Astrocyte (in vitro differentiated cells and primary cell): Measurements from ENCODE around the gene DNAJB6. TPM values are rescaled to one million over a fixed set of nuclear protein-coding genes. Genes with fewer than 3 reads are reported as not detected.

Source experiments
- DNase-seq: peaks from one replicate; pipeline ENCODE4 v3.0.0-alpha.2; 2010; ENCODE audit warnings: low read depth
- FAIRE-seq: peaks from 2 replicates; lab custom pipeline; 2011; peaks lifted over from hg19 to GRCh38; lab: Jason Lieb, UNC
- H2AFZ ChIP-seq: 2 replicates; pipeline ENCODE4 v1.6.0; 2012; ENCODE audit warnings: low read depth, low read length, inconsistent platforms
- H3K27ac ChIP-seq: 2 replicates; pipeline ENCODE4 v1.5.1; 2011; ENCODE audit warnings: low read depth, low read length, inconsistent platforms
- H3K27me3 ChIP-seq: 2 replicates; pipeline ENCODE4 v1.6.0; 2011; ENCODE audit warnings: low read length, inconsistent platforms; ENCODE audit not compliant: insufficient read depth
- H3K36me3 ChIP-seq: 2 replicates; pipeline ENCODE4 v1.5.1; 2011; ENCODE audit warnings: low read length, inconsistent platforms; ENCODE audit not compliant: insufficient read depth
- H3K4me1 ChIP-seq: 2 replicates; pipeline ENCODE4 v1.5.1; 2011; ENCODE audit warnings: low read length, inconsistent platforms; ENCODE audit not compliant: insufficient read depth
- H3K4me2 ChIP-seq: 2 replicates; pipeline ENCODE4 v1.6.0; 2012; ENCODE audit warnings: low read length, inconsistent platforms
- H3K4me3 ChIP-seq: 2 replicates; pipeline ENCODE4 v1.5.1; 2011; ENCODE audit warnings: low read depth, mild to moderate bottlenecking, low read length, inconsistent platforms; ENCODE audit not compliant: insufficient read depth
- H3K79me2 ChIP-seq: 2 replicates; pipeline ENCODE4 v1.6.0; 2012; ENCODE audit warnings: mild to moderate bottlenecking, low read length, inconsistent platforms; ENCODE audit not compliant: insufficient read depth
- H3K9ac ChIP-seq: 2 replicates; pipeline ENCODE4 v1.6.0; 2012; ENCODE audit warnings: mild to moderate bottlenecking, low read length, inconsistent platforms
- H3K9me3 ChIP-seq: 2 replicates; pipeline ENCODE4 v1.5.1; 2012; ENCODE audit warnings: low read depth, mild to moderate bottlenecking, low read length, inconsistent platforms; ENCODE audit not compliant: insufficient read depth
- H4K20me1 ChIP-seq: 2 replicates; pipeline ENCODE4 v1.6.0; 2012; ENCODE audit warnings: low read length, inconsistent platforms; ENCODE audit not compliant: insufficient read depth
- H3K27ac Mint-ChIP-seq: one replicate; pipeline ENCODE4 v1.8.0; 2021; ENCODE audit warnings: mild to moderate bottlenecking, mixed read lengths; ENCODE audit not compliant: unreplicated experiment
- H3K27me3 Mint-ChIP-seq: one replicate; pipeline ENCODE4 v1.8.0; 2021; ENCODE audit warnings: low read depth, mixed read lengths; ENCODE audit not compliant: unreplicated experiment
- H3K36me3 Mint-ChIP-seq: one replicate; pipeline ENCODE4 v1.8.0; 2021; ENCODE audit warnings: low read depth, mixed read lengths; ENCODE audit not compliant: unreplicated experiment
- H3K4me1 Mint-ChIP-seq: one replicate; pipeline ENCODE4 v1.8.0; 2021; ENCODE audit warnings: low read depth, mixed read lengths; ENCODE audit not compliant: unreplicated experiment
- H3K4me3 Mint-ChIP-seq: one replicate; pipeline ENCODE4 v1.8.0; 2021; ENCODE audit warnings: mild to moderate bottlenecking, moderate library complexity, mixed read lengths; ENCODE audit not compliant: unreplicated experiment
- H3K9me3 Mint-ChIP-seq: one replicate; pipeline ENCODE4 v1.8.0; 2021; ENCODE audit warnings: mild to moderate bottlenecking, mixed read lengths; ENCODE audit not compliant: unreplicated experiment
- EZH2 ChIP-seq: IDR thresholded peaks from 2 replicates; pipeline ENCODE4 v1.6.1; 2012; ENCODE audit warnings: mild to moderate bottlenecking, low read length, inconsistent platforms; ENCODE audit not compliant: insufficient read depth
- total RNA-seq: library from RNA; stranded (reverse); gene quantifications from 2 replicates; pipeline ENCODE4 v1.2.1, GENCODE V29; 2021
- TF ChIP-seq, protein P1 (sequence below): IDR thresholded peaks from 2 replicates; pipeline ENCODE4 v1.5.1; 2011; ENCODE audit warnings: low read depth, mild to moderate bottlenecking, inconsistent platforms, low read length, moderate library complexity; ENCODE audit not compliant: insufficient read depth

DNAJB6 gene
- total RNA-seq, 1 donor from 2014 or later: 179 TPM

DNA sequence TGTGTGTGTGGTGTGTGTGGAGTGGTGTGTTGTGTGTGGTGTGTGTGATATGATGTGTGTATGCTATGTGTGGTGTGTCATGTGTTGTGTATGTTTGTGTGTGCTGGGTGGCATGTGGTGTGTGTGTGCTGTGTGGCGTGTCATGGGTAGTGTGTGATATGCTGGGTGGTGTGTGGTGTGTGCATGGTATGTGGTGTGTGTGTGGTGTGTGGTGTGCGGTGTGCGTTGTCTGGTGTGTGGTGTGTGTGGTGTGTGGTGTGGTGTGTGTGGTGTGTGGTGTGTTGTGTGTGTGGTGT lies 37.5 kb upstream of the DNAJB6 start:
- no peak for TF ChIP-seq EZH2
- TF ChIP-seq, protein P1, sequence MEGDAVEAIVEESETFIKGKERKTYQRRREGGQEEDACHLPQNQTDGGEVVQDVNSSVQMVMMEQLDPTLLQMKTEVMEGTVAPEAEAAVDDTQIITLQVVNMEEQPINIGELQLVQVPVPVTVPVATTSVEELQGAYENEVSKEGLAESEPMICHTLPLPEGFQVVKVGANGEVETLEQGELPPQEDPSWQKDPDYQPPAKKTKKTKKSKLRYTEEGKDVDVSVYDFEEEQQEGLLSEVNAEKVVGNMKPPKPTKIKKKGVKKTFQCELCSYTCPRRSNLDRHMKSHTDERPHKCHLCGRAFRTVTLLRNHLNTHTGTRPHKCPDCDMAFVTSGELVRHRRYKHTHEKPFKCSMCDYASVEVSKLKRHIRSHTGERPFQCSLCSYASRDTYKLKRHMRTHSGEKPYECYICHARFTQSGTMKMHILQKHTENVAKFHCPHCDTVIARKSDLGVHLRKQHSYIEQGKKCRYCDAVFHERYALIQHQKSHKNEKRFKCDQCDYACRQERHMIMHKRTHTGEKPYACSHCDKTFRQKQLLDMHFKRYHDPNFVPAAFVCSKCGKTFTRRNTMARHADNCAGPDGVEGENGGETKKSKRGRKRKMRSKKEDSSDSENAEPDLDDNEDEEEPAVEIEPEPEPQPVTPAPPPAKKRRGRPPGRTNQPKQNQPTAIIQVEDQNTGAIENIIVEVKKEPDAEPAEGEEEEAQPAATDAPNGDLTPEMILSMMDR: no peak
- Mint-ChIP-seq H3K4me3 (no peak overlapping the region), H3K27ac (no peak overlapping the region)

DNA sequence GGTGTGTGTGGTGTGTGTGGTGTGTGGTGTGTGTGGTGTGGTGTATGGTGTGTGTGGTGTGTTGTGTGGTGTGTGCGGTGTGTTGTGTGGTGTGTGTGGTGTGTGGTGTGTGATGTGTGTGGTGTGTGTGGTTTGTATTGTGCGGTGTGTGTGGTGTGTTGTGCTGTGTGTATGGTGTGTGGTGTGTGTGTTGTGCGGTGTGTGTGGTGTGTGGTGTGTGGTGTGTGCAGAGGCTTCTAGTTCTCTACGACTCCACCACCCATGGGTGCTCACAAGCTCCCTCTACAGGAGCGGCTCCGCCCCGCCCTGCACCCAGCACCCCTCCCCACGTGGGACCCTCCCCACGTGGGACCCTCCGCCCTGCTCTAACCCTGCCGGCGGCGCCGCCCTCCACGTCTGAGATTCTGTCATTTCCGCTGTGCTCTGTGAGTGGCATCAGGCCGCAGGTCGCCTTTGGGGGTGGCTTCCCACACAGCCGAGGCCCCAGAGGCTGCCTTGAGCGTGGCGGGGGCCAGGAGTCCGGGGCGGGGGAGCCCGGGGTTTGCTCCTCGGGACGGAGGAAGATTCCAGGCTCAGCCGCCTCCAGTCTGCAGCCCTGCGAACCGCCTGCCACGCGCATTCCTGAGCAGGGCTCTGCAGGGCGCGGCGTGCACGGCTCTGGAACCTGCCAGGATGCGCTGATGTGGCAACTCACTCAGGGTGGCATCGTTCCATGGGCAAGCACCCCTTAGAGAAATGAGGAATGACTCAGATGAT lies 37.0 kb upstream of the DNAJB6 start:
- Mint-ChIP-seq H3K36me3 (peaks cover 3% of the 10 kb centered on the region), H3K4me3 (no peak overlapping the region), H3K4me1 (peaks cover 4% of the 10 kb centered on the region), H3K27me3 (peaks cover 2% of the 10 kb centered on the region), H3K9me3 (peaks cover 3% of the 10 kb centered on the region), H3K27ac (no peak overlapping the region)
- peaks cover 2% of the 10 kb centered on the region for H3K9me3 ChIP-seq
- no peaks in the 10 kb centered on the region for H3K36me3 ChIP-seq
- no peak overlapping the region for H3K4me3 ChIP-seq
- H3K4me2 ChIP-seq: no peak overlapping the region
- H2AFZ ChIP-seq: peak overlapping the region; percentile 47
- no peaks in the 10 kb centered on the region for H3K27me3 ChIP-seq
- H4K20me1 ChIP-seq: no peaks in the 10 kb centered on the region
- H3K9ac ChIP-seq: no peak overlapping the region
- TF ChIP-seq, protein P1: no peak
- H3K79me2 ChIP-seq: no peaks in the 10 kb centered on the region
- DNase-seq (no peak), FAIRE-seq (no peak)
- H3K4me1 ChIP-seq: no peaks in the 10 kb centered on the region
- H3K27ac ChIP-seq: no peak overlapping the region

More for the DNA sequence above, 37.5 kb upstream of the DNAJB6 start:
- peaks cover 3% of the 10 kb centered on the region for H3K9me3 Mint-ChIP-seq
- DNase-seq (no peak), FAIRE-seq (no peak)
- H3K27ac ChIP-seq: no peak overlapping the region
- H3K79me2 ChIP-seq: no peaks in the 10 kb centered on the region
- peaks cover 2% of the 10 kb centered on the region for H3K27me3 Mint-ChIP-seq
- H3K9ac ChIP-seq: no peak overlapping the region
- H3K36me3 Mint-ChIP-seq: peaks cover 3% of the 10 kb centered on the region
- H3K27me3 ChIP-seq: no peaks in the 10 kb centered on the region
- no peak overlapping the region for H3K4me3 ChIP-seq
- H3K9me3 ChIP-seq: peaks cover 2% of the 10 kb centered on the region
- peak overlapping the region; percentile 18 for H2AFZ ChIP-seq
- peaks cover 4% of the 10 kb centered on the region for H3K4me1 Mint-ChIP-seq
- H3K4me2 ChIP-seq: no peak overlapping the region
- no peaks in the 10 kb centered on the region for H4K20me1 ChIP-seq
- H3K4me1 ChIP-seq: no peaks in the 10 kb centered on the region
- H3K36me3 ChIP-seq: no peaks in the 10 kb centered on the region

DNA sequence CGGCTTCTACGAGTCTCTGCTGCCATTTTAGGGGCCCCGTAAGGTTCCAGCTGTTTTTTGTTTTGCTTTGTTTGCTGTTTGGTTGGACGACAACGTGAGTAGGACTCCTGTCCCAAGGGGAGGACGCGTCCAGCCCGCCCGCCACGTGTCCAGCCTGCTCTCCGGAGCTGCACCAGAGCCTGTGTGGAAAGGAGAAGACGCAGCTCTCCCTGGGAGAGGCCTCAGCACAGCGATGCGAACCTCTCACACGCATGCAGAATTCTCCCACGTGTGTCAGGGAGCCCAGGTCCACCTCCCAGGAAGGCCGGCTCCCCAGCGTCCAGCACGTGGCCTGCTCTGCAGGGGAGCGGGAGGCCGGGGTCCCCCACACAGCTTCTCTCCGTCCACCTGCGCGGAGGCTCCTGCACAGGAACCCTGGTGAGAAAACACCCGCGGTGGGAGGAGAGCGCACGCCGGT lies 36.4 kb upstream of the DNAJB6 start:
- Histone ChIP-seq H3K9ac (no peak overlapping the region), H3K79me2 (no peaks in the 10 kb centered on the region), H2AFZ (peak overlapping the region; percentile 47), H4K20me1 (no peaks in the 10 kb centered on the region), H3K9me3 (peaks cover 2% of the 10 kb centered on the region), H3K4me1 (no peaks in the 10 kb centered on the region), H3K36me3 (no peaks in the 10 kb centered on the region), H3K4me3 (no peak overlapping the region), H3K27ac (no peak overlapping the region), H3K4me2 (no peak overlapping the region), H3K27me3 (no peaks in the 10 kb centered on the region)
- no peak for TF ChIP-seq EZH2
- TF ChIP-seq, protein P1: no peak
- Mint-ChIP-seq H3K9me3 (peaks cover 3% of the 10 kb centered on the region), H3K36me3 (peaks cover 3% of the 10 kb centered on the region), H3K4me1 (peaks cover 4% of the 10 kb centered on the region), H3K27ac (no peak overlapping the region), H3K4me3 (no peak overlapping the region), H3K27me3 (peaks cover 2% of the 10 kb centered on the region)
- FAIRE-seq (no peak), DNase-seq (no peak)
